Measurements from ENCODE around the gene PITX2.

Gene PITX2

DNA sequence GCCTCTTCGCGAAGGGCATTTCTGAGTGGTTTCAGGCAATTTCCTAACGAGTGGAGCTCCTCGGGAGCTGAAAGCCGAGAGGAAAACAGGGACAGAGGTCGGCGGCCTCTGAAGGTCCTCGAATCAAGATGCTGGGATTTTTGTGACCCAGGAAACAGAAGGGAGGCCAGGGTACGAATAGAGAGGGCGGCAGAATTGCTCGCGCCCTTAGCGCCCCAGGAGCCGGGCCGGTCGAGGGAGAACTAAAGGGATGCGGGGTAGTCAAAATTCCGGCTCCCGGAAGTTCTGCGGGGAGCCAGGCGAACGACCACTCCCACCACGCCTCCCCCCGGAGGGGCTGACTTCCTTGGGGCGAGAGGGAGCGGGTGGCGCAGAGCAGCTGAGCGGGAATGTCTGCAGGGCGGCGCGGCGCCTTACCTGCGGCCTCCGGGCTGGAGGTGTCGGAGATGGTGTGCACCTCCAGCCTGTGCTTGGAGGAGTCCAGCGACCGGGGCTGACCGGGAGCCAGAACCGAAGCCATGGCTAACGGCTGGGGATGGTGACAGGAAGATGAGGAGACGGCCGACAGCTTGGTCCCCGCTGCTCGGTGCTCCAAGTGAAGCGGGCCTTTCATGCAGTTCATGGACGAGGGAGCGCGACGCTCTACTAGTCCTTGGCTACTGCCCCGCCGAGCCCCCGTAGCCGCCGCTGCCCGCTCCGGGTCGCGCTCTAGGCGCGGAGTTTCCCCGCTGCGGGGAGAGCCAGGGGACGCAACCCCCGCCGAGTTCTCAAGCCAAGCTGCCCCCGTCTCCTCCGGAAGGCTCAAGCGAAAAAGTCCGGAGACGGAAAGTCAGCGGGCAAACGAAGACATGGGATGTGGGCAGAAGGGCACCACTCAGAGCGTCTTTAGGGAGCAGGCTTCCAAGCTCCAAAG lies 782 bp downstream of the PITX2 start:
- FAIRE-seq: no peak

DNA sequence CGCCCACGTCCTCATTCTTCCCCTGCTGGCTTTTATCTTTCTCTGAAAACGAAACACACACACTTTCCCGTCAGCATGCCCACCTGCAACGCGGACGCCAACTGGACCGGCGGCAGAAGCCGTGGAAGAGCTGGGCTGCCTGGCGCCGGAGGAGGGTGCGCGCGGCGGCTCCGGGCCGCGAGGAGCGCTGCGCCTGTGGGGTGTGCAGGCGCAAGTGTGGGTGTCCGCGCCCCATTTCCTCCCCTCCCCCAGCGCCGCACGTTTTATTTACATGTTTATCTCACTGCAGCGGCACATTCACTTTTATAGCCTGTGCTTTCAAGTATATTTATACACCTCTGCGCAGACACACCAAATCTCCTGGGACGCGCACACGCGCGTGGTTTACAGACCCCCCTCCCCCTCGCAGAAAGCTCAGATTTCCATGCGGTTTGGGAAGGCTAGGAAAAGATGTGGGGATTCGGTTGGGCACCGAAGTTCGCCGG lies 1.5 kb downstream of the PITX2 start:
- no peak for FAIRE-seq

DNA sequence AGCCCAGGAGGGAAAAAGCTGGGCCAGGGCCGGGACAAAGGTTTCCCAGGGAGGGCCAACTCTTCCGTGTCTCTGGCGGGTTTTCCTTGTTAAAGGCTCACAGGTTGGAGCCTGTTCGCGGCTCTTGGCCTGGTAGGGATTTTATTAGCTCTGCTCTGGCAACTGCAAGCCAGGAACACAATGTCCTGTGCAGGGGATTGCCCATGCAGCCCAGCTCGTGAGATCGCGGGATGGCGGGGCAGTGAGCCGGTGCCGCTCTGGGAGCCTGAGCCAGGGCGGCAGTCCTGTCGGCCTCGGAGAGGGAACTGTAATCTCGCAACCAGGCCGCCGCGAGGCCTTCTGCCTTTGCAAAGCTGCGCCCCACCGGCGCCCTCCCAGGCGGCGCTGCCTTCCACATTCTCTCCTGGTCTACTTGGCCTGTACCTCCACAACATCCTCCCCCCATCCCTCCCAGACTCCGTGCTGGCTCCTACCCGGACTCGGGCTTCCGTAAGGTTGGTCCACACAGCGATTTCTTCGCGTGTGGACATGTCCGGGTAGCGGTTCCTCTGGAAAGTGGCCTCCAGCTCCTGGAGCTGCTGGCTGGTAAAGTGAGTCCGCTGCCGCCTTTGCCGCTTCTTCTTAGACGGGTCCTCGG lies 2.1 kb downstream of the PITX2 start:
- FAIRE-seq: no peak

DNA sequence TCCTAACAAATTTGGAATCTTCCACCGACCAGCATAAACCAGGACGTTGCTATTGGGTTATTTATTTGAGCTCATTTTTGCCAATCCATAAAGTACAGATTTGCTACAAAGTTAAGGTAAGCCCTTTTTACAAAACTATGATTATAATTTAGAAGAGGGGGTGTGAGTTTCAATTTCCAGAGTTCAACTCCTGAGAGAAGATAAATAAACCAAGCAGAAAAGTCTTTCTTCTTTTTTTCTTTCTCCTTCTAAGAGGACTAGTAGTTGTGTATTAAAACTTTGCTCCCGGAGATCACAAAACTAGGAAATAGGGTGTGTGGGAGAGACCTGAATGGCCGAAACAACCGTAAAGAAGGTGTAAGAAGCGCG lies 2.6 kb downstream of the PITX2 start:
- FAIRE-seq: no peak

DNA sequence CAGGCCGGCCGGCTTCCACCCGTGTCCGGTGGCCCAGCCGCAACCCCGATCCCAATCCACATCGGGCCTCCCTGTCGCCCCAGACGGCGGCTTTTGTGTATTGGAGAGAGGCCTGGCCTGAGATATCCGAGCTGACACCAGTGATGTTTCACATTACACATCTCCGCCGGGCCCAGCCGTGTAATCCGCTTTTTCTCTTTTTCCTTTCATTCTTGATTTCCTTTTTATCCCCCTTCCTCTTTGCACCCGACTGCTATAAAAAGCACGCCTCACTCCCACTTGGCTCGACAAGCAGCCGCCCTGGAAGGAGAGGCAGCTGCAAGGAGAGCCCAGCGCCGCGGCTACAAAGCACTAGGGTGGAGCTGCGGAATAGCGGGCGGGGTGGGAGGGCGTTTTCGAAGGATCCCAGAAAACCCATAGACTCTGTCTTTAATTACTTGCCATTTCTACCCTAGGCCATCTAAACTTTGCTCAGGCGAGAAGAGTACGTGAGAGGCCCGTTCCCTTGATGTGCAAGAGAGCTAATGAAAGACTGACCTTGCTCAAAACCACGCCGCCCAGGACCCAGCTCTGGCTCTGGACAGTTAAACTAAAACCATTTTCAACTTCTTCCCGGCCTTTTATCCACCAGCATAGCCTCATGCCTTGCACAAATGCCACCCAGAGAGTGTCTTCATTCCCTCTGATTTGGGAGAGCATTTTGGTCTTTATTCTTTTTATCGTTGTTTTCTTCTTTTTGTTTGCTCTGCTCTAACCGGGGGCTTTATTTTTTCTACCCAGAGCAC lies 3.2 kb downstream of the PITX2 start:
- no peak for FAIRE-seq

DNA sequence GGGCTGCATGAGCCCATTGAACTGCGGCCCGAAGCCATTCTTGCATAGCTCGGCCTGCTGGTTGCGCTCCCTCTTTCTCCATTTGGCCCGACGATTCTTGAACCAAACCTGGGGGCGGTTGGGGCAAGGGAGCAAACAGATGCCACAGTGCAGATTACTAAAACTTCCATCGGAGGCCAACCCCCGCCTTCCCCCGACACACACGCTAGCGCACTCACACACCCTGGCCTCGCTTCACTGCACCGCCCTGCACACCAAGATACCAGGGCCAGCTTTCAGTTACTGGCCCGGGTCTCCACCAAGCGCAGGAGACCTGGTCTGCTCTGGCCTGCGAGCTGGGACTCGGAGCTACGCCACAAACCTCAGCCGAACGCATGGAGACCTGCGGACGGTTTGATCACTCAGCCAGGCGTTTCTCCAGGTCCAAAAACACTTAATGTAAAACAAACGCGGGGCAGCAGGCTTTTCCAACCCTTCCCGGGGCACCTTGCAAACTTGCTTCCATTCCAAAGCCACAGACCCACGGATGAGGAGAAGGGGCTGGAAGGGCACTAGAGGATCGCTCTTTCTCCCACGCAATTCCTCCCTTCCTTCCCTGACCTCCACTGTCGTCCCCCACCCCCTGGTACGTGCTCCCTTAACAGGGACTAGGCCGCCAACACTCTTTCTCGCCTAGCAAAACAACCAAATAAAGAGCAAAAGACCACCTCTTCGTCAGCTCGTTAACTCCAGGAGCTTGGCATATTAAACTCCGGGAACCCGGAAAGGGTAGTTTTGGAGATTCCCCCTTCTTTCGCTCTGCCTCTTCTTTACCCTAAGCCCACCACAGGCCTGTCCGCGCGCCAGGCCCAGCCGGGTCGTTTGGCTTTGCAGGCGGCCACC lies 4.1 kb downstream of the PITX2 start:
- no peak for FAIRE-seq

- FAIRE-seq: no peak
Measured at GRCh38 chr4:110617646-110618580, 5.0 kb downstream of the PITX2 start.

- FAIRE-seq: no peak
Measured at GRCh38 chr4:110617075-110617640, 5.7 kb downstream of the PITX2 start.

- no peak for FAIRE-seq
Measured at GRCh38 chr4:110616238-110617074, 6.4 kb downstream of the PITX2 start.

DNA sequence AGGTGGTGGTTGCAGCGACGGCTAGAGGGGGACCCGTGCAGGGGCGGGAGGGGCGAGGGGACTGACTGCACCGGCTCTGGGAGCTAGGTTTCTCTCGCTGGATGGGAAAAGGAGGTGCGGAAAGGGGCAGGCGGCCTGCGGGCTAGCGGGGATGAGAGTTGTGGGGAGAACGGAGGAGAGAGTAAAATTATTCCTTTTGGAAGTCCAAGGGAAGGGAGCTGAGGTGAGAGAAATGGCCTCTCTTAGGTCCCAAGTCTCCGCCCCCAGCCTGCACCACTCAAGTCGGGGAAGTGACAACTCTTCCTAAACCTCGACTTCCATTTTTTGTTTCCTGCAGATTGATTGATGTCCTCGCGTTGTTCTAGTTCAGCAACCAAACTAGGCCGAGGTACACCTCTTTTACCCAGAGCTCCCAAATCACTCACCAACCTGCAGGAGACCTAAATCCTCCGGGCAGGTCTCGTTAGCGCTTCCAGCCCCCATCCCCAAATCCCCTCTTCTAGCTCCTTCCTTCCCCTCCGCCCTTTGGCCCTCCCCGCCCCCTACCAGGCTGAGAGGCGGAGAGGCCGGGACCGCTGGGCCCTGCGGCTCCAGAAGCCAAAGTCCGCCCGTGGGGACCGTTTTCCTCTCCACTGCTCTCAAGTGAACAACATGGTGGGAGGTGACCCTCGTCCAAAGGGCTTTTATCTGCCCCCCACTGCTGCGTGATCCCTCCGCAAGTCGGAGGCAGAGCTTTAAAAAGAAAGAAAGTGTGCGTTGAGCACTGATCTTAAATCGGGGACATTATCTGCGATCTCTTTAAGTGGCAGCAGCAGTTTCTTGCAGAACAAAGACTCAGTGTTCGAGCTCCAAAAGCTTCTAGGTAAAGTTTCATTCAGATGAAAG lies 7.3 kb downstream of the PITX2 start:
- FAIRE-seq: no peak

DNA sequence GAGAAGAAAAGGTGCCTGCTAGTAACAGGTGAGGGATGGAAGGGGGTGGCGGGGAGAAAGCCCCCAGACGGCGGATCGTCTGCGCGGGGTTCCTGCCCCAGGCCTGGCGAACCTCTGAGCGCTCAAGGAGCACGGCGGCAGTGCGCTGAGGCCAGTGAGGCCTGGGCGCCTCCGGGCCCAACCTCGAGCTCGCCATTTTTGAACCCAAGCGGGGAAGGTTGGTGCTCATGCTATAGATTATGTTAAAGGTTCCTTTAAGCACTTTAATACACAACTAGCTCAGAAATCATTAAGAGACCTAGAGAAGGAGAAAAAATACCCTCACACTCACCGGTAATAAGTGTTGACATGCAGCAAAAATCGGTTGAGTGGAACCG lies 7.9 kb downstream of the PITX2 start:
- no peak for FAIRE-seq

- FAIRE-seq: no peak
Measured at GRCh38 chr4:110614173-110614963, 8.5 kb downstream of the PITX2 start.

- FAIRE-seq: no peak
Measured at GRCh38 chr4:110613745-110614144, 9.1 kb downstream of the PITX2 start.

DNA sequence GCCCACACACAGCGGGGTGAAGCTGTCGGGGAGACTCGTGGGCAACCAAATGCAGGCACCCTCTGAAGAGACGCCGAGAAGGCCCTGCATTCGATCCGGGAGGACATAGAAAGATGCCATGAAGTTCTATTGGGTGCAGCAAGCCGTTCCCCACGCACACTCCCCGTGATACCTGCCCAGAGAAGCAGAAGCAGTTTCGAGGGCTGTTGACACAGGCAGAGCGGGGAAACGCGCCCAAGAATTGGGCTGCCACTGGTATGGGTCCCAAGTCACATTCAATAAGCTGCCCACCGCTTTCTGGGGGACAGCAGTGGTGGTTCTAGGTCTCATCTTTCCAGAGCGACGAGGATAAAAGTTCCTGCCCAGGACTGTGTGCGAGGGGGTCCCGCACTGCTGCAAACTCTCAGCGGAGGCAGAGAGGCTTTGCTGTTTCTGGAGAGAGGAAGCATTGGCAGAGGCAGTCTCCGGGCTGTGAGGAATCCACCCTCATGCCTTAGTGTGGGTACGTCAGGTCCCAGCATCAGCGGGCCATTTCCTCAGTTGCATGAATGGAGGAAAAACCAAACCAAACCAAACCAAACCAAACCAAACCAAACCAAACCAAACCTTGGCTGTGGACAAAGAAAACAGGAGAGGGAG lies 10.1 kb downstream of the PITX2 start:
- no peak for FAIRE-seq

DNA sequence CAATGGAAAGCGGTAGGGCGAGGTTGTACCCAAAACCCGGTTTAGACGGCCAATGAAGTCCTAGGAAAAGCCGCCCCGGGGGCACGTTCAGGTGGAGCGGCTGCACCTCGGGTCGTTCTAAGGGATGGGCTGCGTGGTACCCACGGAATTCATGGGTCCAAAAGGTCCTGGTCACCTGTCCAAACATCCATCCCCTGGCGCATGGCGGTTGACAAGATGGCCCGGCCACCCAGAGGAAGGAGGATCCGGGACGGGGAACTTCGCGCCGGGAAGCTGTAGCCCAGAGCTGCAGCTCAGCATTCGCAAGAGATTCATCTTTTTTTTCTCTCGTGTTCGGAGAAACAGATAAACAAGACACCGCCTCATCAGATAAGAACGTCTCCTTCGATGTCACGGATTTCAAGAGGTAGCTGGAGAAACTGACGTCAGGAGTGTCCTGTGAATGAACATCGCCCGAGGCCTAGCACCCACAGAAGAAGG lies 10.9 kb downstream of the PITX2 start:
- no peak for FAIRE-seq

- FAIRE-seq: no peak
Measured at GRCh38 chr4:110610940-110611831, 11.7 kb downstream of the PITX2 start.

Data from endometrium (tissue), 2 donors.